ENCODE data around the gene CFAP65.

The CFAP65 gene

DNA sequence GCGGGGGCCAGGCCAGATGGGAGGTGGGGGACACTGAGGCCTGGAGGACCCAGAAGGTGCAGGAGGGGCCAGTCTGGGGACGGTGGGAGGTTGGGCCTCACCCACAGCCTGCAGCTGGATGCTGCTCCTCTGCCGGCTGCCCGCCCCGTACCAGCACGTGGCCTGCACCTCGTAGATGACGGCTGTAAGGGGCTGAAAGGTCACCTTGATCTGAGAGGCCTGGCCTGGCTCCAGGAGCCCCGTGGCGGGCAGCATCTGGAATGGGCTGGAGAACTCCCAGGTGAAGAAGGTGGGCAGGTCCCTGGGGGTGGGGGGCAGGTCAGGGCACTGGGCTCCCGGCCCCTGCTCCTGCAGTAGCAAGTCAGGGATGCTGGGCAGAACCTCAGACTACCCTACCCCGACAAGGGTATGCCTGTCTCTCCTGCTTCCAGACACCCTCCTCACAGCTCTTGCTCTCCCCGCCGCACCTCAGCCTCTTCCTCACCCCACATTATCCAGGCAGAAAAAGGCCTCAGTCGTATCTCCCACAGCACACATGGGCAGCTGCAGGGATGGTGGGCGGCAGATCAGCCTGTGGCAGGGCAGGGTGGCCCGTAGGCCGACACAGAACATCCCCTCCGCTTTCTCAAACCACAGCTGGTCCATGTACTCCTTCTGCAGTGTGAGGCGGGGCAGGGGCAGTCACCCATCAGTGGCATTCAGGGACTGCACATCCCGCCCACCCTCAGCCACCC lies 10.1 kb downstream of the CFAP65 start:
- DNase-seq: no peak

DNA sequence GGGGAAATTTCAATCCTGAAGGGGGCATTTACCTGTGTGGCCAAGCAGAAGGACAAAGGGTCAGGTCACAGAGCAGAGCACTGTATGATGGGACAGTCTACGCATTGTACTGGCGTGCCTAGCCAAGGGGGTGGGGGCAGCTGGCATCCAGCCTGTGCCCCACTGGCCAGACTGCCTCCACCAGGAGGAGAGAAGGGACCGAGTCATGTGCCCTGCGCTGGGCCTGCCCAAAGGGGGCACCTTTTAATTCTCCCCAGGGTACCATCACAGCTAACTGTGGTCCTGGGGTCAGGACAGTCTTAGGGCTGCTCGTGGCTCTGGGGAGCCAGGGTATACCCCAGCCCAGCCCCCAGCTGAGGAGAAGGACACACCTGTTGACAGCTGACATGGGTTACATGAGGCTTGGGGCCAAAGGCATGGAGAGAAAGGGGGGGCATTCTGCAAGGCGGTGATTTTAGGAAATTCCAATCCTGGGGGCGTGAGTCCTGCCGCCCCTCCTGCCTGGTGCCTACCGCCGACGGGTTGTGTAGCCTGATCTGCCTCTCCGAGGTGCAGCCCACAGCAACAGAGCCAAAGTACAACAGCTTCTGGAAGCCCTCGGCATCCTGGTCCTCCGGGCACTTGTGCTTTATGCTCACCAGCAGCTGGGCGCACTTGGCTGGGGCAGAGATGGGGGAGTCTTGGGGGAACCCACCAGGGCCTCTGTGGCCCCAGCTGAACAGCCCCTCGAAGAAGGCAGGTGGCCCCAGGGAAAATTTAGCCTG lies 11.0 kb downstream of the CFAP65 start:
- DNase-seq: no peak

DNA sequence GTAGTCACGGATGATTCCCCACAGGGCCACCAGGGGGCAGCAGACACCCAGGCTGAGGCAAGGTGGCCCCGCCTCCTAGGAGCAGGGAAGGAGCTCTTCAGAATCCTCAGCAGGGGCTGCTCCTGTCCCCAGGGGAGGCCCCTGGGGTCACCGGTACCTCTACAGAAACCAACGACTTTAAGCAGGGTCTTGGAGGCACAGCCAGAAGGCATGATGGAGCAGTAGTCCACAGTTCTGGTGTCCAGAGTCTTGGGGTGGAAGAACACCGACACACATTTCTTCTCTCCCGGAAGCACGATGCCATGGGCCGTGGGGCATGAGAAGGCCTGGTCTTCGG lies 11.5 kb downstream of the CFAP65 start:
- DNase-seq: peak; percentile 83

DNA sequence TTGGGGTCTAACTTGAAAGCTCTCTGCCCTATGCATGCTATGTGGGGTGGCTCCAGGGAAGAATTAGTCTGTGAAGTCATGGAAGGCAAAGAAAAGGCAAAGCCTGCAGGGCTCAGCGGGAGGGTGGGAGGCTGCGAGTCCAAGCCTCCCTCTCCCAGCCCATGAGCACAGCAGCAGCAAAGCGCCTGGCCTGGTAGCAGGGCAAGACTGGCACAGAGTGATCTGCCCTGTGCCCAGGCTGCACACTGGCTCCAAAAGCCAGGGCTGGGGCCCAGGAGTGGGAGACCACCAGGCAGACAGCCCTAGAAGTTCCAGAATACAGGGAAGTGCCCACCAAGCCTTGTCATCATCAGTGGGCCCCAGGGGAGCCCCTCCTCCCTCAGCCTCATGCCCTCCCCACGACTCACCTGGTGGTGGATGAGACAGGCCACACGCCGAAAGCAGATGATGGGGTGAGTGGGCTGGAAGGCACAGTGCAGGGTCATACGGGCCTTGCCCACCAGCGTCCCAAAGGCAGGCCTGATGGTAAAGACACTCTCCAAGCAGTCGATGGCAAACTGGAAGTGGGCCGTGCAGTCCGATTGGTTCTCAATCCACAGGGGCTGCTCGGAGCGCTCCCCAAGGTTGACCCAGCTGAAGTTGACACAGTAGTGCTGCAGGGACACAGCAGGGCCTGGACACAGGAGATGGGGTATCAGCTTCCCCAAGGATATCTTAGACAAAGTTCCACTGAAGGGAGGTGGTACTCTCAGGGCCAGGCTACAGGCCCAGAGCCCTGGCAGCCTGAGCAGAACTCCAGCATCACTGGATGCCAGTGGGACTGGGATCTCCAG lies 12.1 kb downstream of the CFAP65 start:
- DNase-seq: no peak

DNA sequence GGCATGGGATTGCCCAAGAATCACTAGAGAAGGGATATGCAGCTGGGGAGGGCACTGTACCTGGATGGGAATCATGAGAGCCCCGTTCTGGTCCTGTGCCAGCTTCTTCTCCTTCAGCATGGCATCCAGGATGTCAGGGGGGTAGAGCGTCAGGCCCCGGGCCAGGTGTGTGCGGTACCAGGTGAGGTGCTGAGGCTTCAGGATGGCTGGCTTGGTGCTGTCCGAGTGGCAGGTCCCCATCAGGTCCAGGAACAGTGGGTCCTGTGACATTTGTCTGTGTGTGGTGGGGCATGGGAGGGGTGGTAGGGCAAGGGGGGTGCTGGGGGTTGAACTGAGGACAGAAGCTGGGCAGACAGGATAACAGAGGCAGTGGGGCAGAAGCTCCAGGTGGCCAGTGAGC lies 13.2 kb downstream of the CFAP65 start:
- no peak for DNase-seq

DNA sequence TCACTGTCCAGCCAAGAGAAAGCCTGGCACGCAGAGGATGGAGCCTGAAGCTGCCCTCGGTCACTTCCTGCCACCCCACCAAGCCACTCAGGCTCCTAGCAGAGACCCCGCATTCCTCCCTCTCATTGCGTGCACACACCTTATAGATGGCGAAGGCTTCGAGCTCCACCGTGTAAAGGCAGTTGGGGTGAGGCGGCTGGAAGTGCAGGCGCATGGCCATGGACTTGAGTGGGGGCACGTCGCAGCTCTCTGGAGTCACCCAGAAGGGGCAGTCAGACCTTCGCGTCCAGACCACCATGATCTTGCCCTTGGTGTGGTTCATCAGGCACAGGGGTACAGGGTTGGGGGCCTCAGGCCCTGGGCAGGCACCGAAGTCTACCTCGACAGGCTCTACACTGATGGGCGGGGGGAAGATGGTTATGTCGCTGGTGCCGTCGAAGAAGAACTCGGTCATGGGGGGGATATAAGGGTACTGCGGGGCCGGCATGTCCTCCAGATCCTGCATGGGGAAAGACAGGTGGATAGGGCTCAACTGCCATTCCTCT lies 13.7 kb downstream of the CFAP65 start:
- DNase-seq: no peak

DNA sequence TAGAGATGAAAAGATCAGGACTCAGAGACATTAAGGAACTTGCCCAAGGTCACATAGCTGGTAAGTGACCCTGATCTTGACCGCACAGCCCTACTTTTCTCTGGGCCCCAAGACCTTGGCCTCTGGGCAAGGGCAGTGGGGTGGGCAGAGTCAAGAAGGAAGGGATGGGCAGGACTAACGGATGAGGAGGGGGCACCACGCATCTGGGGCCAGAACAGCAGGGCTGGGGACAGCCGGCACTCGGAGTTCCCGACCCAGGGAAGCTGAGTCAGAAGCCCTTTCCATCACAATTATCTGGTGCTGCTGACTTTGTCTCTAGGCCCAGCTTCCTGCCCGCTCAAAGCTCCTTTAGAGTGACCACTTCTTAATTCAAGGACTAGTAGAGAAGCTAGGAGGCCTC lies 14.4 kb downstream of the CFAP65 start:
- no peak for DNase-seq

DNA sequence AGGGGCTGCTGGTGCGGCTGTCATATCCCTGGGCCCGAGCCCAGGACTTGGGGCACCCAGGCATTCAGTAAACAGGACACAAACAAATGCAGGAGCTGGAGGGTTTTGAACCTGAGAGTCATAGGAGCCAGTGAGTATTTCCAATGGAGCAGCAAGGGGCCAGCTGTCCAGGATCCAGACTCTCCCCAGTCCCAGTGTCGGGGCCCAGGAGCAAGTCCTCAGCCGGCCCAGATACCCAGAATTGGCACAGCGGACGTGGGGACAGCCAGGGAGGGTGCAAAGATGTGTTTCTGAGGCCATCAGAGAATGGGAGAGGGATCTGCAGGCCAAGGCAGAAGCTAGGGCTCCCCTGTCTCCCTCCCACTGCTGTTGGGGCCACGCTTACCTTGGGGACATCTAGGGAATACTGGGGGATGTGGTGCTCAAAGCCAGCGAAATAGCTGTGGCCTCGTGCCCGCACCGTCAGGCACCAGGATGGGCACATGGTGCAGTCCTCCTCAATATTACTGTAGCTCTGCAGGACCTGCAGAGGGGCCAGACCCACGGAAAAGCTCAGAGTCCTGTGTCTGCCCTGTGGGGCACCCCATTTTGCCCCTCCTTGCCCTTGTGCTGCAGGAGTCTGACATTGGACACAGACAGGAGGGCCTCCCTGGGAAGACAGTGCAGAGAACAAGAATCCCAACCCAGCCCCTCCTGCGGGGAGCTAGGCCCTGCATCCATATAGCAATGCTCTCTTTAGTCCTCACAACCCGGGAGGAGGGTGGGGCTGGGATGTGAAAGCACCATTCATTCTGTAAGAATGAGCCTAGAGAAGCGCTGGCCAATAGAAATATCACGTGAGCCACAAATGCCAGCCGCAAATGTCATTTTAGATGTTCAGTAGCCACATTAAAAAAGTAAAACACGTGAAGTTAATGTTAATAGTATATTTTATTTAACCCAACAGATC lies 15.4 kb downstream of the CFAP65 start:
- no peak for DNase-seq

DNA sequence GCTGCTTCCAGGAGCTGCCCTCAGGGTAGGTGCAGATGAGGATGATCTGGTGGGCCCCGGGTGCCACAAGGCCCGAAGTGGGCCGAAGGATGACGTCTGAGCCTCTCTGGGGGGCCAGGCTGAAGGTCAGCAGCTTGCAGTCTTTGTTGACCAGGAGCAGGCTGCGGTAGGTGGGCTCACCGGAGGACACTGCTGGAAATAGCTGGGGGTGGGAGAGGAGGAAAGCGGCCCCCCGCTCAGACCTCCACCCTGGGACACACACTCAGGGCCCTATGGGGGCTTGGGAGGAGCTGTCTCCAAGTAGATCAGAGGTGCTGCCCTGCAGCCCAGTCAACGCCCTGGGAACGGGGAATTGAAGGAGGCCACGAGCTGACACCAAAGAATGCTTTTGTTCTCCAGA lies 17.3 kb downstream of the CFAP65 start:
- no peak for DNase-seq

DNA sequence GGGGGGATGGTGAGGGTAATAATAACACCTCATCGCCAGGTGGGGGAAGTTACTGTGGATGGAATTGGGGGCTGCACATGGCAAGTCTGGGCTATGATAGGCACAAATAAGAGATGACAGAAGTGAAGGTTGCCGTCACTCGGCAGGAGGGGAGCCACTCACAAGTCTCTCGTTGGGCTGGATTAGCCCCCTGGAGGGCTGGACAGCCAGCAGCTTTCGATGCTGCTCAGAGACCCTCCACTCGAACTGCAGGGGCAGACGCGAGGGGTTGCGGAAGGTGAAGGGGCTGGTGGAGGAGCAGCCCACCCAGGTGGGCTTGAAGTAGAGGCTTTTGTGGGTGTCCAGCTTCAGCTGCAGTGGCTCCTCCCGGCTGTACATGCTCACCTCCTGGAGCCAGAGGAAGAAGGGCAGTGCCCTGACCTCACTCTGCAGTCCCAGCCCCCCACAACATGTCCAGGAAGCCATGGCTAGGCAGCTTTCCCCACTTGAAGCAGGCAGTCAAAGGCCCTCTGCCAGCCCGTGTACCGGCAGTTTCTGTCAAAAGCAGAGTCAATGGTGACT lies 18.2 kb downstream of the CFAP65 start:
- no peak for DNase-seq

DNA sequence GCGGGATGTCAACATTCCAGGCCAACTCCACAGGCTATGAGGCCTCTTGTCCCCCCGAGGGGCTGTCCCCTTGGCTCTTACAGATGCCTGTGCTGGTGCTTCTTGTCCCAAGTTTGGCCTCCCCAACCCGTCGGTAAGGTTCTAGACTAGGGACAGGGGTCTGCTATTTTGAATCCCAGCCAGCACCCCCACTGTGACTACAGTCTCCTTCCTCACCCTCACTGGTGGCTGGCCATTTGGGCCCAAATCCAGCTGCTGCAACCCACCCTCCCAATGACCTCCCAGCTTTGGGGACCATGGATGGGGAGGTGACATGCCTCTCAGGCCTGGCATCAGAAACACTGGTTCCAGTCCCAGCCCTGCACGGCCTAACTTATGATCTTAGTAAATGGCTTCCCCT lies 18.7 kb downstream of the CFAP65 start:
- no peak for DNase-seq

DNA sequence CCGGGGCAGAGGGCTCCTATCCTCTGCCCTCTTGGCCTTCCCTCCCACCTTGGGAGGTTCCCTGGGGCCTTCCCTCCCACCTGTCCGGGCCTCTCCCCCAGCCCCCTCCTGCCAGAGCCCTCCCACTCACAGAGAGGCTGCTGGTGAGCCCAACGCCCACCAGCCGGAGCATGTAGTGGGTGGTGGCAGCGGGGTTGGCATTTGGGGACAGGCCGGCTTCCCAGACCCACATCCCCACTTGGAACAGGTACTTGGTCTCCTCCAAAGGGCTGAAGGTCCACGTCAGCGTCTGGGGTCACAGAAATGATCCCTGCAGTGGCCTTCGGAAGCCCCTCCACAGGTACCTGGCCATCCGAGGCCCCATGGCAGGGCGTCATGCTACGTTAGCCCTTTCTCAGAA lies 19.3 kb downstream of the CFAP65 start:
- no peak for DNase-seq

DNA sequence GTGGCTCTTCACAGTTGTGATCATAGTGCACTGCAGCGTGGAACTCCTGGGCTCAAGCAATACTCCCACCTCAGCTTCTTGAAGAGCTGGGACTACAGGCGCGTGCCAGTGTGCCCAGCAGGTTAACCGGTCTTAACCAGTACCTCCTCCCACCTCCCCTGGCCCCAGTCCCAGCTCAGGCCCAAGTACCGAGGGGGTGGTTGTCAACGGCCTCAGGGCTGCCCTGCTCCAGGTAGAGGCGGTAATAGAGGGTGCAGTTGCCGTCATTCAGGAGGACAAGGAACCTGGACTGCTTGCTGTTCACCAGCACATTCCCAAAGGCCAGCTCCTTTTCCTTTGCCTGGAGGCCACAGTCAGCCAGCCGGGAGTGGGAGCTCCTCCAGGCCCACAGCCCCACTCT lies 19.7 kb downstream of the CFAP65 start:
- no peak for DNase-seq

DNA sequence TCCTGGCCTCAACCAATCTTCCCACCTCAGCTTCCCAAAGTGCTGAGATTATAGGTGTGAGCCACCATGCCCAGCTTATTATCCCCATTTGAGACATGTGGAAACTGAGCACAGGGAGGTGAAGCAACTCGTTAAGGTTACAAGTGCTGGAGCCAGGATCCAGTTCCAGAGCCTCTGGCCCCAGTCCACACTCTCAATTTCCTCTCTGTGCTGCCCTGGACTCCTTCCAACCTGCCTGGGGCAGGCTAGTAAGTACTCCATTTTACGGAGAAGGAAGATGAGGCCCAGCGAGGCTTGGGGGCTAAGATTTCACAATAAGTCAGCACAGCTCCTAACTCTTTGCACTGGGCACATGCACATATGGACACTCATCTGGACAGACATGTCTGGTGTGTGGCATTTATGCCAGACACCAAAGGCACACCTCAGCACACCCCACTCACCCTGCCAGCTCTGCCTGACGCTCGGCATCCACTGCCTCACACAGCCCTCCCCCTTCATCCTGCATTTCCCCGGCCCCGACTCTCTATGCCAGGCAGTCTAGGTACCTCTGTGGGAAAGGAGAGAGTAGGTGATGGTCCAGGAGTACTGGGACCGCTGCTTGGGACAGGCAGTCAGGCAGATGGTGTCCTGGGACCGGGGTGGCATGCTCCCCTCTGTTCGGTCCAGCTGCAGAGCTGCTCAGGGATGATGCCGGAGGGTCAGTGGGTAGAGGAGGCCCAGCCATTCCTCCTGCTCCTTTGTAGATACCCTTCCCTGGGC lies 20.5 kb downstream of the CFAP65 start:
- DNase-seq: no peak

DNA sequence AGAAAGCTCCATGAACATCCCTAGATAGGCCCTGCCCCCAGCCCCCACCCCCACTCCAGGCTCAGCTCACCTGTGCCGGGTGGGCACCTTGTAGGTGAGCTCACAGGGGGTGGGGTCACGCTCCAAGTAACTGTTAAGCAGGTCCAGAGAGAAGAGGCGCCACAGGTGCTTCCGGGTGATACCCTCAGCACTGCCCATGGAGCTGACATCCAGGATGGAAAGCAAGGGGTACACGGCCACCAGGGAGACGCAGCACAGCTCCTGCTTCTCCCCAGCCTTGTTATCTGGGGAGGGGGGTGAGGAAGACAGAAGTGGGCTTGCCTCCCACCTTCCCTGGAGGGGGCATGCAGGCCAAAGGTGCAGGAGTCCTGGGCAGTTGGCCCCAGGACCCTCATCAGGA lies 21.9 kb downstream of the CFAP65 start:
- no peak for DNase-seq

DNA sequence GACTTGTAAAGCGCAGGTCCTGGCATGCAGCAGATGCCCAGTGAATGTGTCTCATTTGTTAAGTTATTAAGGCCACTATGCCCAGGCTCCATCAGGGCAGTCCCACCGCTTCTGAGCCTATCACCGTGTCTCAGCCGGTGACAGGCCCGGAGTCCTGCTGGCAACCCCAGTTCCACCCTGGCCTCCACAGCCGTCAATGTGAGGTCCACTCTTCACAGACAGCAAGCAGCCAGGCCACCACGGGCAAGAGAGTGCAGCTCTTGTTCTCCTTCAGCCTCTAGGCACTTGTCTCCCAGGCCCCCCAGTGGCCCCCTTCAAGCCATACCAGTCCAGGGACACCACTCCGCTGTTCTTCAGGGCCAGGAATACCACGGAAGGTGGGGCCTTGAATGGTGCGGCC lies 22.6 kb downstream of the CFAP65 start:
- DNase-seq: no peak

DNA sequence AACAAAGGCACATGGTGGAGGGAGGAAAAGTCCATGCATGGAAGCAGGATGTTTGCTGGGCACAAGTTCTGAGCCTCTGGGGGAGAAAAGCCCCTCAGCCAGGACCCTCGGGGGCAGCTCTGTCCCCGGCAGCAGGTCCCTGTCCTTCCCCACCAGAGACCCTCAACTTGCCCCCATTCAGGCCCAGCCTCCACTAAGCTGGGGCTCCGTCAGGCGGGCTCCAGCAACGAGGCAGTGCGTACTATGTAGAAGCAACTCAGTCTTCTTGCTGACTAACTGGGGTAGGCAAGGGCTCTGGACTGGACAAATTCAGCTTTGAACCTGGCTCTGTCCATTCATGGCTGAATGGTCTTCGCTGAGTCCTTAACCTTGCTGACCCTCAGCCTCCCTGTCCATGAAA lies 23.0 kb downstream of the CFAP65 start:
- DNase-seq: no peak

DNA sequence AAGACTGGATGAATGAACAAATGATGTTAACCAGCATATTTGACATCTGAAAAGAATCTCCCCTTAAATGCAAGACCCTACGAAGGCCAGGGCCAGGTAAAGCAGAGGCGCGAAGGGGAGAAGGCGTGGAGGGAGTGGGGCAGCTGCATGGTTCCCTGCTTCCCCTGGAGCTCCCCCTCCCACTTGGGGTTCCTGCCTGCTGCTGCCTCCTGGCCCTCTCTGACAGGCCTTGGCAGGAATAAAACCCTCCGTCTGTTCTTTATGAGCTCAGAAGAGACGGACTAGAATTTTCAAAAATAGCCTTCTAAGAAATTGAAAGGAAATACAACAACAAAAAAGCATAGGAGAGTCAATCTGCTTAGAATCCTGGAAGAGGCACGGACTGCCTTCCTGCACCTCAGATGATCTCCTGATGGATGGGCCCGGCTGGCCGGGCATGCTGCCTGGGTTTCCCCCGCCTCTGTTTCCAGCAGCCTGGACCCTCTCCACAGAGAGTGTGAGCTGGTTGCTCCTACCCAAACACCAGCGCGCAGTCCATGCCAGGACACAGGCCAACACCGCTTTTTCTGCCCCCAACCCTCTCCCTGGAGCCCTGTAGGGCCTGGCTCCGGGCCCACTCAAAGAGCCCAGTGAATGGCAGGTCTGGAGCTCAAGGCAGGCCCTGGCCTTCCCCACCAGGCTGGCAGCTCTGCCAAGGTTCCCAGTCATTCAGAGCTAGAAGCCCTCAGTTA lies 23.9 kb downstream of the CFAP65 start:
- DNase-seq: peak; percentile 81

DNA sequence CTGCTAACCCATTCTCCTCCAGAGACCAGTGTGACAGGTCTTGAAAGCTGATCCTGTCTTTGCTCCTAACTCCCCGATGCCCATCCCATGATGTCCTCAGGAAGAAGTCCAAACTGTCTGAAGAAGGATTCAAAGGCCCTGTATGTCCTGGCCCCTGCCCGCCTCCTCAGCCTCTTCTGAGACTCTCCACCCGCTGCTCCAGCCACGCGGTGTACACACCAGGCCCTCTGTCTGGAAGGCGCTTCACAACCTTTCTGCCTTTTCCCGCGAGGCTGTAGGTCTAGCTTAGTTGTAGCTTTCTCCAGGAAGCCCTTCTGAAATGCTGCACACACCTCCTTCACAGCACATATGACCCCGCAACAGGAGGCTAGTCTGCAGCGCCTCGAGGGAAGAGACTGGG lies 24.6 kb downstream of the CFAP65 start:
- DNase-seq: no peak

DNA sequence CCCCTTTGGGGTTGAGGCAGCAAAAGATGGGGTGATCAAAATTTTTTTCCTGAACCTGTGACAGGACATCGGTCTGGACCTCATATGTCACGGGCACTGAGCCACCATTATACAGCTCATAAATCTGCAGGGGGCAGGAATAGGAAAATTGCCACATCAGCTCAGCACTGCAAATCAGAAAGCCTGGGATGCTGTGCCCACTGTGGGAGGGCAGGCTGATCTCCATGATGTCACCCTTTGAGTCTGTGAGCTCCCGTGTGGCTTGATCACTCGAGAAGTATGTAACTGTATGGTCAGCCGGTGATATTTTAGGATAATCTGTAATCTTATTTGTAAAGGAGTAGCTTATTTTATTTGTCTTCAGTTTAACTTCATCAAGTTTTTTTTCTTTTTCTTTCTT lies 30.4 kb downstream of the CFAP65 start:
- no peak for DNase-seq
